Upper lobe of right lung (tissue), 1 donor: Measurements from ENCODE around the gene SLC35F3. TPM values are rescaled to one million over a fixed set of nuclear protein-coding genes. Genes with fewer than 3 reads are reported as not detected.

Source experiments
- ATAC-seq: fragments of 200-7000 bp; cut with Tn5 transposase; one replicate; pipeline ENCODE4 v1.9.1; 2020; ENCODE audit warnings: mild to moderate bottlenecking, moderate library complexity
- DNase-seq: peaks from one replicate; pipeline ENCODE4 v3.0.0-alpha.2; 2020
- H3K27ac ChIP-seq: fragments of 200-600 bp; one replicate; pipeline ENCODE4 v1.8.0; 2022
- H3K27me3 ChIP-seq: fragments of 200-600 bp; one replicate; pipeline ENCODE4 v1.8.0; 2022; ENCODE audit warnings: mild to moderate bottlenecking
- H3K36me3 ChIP-seq: fragments of 200-600 bp; one replicate; pipeline ENCODE4 v1.8.0; 2022
- H3K4me1 ChIP-seq: fragments of 200-600 bp; one replicate; pipeline ENCODE4 v1.8.0; 2022
- H3K4me3 ChIP-seq: fragments of 200-600 bp; one replicate; pipeline ENCODE4 v1.8.0; 2022; ENCODE audit warnings: mild to moderate bottlenecking
- H3K9me3 ChIP-seq: fragments of 200-600 bp; one replicate; pipeline ENCODE4 v1.8.0; 2022
- intact Hi-C: fragments of 100-400 bp; cut with DNase I; formaldehyde crosslinking; loops from one replicate; pipeline ENCODE4 v1.11.0; 2022
- total RNA-seq: library from RNA; stranded (reverse); fragmentation: NEBNext Ultra II Directional; extraction: Animal tissue kit (Norgen Biotek cat#: 25700); gene quantifications from one replicate; pipeline ENCODE4 v1.2.1, GENCODE V29; 2021
- TF ChIP-seq, protein P1 (sequence below): fragments of 200-600 bp; IDR thresholded peaks from one replicate; pipeline ENCODE4 v1.8.0; 2022; ENCODE audit warnings: antibody characterized with exemption
- donor health status: DM: no; HTN: yes; CAD: no; lungs with severe emphysema.

The SLC35F3 gene
- total RNA-seq, 1 donor from 2014 or later = 0.29 TPM

GRCh38 chr1:234315091-234315541, 410.6 kb downstream of the SLC35F3 start:
- intact Hi-C loops = no loop called here
- H3K27me3 ChIP-seq = no peaks in the 10 kb centered on the region
- H3K4me1 ChIP-seq = peaks cover 3% of the 10 kb centered on the region
- TF ChIP-seq, protein P1, sequence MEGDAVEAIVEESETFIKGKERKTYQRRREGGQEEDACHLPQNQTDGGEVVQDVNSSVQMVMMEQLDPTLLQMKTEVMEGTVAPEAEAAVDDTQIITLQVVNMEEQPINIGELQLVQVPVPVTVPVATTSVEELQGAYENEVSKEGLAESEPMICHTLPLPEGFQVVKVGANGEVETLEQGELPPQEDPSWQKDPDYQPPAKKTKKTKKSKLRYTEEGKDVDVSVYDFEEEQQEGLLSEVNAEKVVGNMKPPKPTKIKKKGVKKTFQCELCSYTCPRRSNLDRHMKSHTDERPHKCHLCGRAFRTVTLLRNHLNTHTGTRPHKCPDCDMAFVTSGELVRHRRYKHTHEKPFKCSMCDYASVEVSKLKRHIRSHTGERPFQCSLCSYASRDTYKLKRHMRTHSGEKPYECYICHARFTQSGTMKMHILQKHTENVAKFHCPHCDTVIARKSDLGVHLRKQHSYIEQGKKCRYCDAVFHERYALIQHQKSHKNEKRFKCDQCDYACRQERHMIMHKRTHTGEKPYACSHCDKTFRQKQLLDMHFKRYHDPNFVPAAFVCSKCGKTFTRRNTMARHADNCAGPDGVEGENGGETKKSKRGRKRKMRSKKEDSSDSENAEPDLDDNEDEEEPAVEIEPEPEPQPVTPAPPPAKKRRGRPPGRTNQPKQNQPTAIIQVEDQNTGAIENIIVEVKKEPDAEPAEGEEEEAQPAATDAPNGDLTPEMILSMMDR = no peak
- ATAC-seq = peak; percentile 45
- no peak overlapping the region for H3K27ac ChIP-seq
- no peaks in the 10 kb centered on the region for H3K9me3 ChIP-seq
- H3K4me3 ChIP-seq = no peak overlapping the region
- DNase-seq = no peak
- H3K36me3 ChIP-seq = no peaks in the 10 kb centered on the region

- no peaks in the 10 kb centered on the region for H3K4me1 ChIP-seq
- intact Hi-C loops = no loop called here
- H3K27me3 ChIP-seq = no peaks in the 10 kb centered on the region
- no peak overlapping the region for H3K4me3 ChIP-seq
- H3K36me3 ChIP-seq = no peaks in the 10 kb centered on the region
- DNase-seq (no peak), ATAC-seq (no peak)
- TF ChIP-seq, protein P1 = no peak
- no peaks in the 10 kb centered on the region for H3K9me3 ChIP-seq
- H3K27ac ChIP-seq = no peak overlapping the region
These were observed 411.1 kb downstream of the SLC35F3 start for GRCh38 chr1:234315588-234315987.

DNA sequence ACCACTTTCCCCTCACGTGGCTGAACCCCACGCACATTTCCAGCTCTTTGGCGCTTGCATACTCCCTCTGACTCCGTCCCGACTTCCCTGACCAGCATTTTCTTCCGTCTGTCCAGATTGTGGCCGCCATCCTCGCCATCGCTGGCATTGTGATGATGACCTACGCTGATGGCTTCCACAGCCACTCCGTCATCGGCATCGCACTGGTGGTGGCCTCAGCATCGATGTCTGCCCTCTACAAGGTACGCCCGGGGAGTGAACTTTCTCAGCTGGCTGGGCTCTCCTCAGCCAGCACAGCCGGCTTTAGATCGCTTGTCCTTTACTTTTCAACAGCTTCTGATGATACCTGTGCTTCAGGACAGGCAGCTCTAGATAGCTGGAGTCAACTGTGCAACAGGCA, 412.0 kb downstream of the SLC35F3 start:
- no peak overlapping the region for H3K4me3 ChIP-seq
- no peak for ATAC-seq
- no peaks in the 10 kb centered on the region for H3K27me3 ChIP-seq
- intact Hi-C loops = no loop called here
- H3K9me3 ChIP-seq = no peaks in the 10 kb centered on the region
- DNase-seq = no peak
- no peaks in the 10 kb centered on the region for H3K36me3 ChIP-seq
- no peaks in the 10 kb centered on the region for H3K4me1 ChIP-seq
- H3K27ac ChIP-seq = no peak overlapping the region
- TF ChIP-seq, protein P1 = no peak

DNA sequence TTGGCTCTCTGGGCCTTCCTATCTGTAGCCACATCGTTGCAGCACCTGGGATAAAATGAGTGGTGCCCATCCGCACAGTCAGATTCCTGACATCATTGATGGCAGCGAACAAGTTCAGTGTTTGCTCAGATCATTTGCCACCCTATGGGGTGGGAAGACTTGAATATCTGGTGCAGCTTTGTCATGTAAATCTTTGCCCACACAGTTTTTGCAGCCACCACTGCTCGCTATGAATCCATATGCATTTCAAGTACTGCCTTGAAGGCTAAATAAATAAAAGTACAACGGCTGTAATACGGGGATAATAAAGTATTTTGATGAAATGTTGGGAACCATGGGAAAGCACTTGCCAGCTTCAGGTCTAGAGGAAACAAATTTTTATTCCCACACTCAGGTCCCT, 412.5 kb downstream of the SLC35F3 start:
- intact Hi-C loops = no loop called here
- ATAC-seq (no peak), DNase-seq (no peak)
- Histone ChIP-seq H3K27ac (no peak overlapping the region), H3K4me3 (no peak overlapping the region), H3K4me1 (no peaks in the 10 kb centered on the region), H3K27me3 (no peaks in the 10 kb centered on the region), H3K36me3 (no peaks in the 10 kb centered on the region), H3K9me3 (no peaks in the 10 kb centered on the region)
- TF ChIP-seq, protein P1 = no peak

DNA sequence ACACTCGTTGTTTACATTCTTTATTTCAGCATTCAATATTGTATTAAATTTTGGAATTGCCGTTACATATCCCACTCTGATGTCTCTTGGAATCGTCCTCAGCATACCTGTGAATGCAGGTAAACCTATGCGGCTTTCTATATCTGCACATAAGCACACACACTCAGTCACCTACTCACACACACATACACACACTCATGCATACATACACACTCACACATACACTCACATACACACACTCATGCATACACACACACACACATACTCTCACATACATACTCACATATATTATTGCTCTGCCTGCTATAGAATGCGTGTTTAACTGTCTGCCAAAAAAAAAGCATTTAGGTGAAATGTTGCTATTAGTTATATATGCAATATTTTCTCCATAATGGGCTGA, 415.6 kb downstream of the SLC35F3 start:
- TF ChIP-seq, protein P1 = no peak
- no peaks in the 10 kb centered on the region for H3K9me3 ChIP-seq
- no peaks in the 10 kb centered on the region for H3K4me1 ChIP-seq
- no peaks in the 10 kb centered on the region for H3K27me3 ChIP-seq
- ATAC-seq = no peak
- no peak overlapping the region for H3K4me3 ChIP-seq
- intact Hi-C loops = no loop called here
- no peaks in the 10 kb centered on the region for H3K36me3 ChIP-seq
- H3K27ac ChIP-seq = no peak overlapping the region
- no peak for DNase-seq

DNA sequence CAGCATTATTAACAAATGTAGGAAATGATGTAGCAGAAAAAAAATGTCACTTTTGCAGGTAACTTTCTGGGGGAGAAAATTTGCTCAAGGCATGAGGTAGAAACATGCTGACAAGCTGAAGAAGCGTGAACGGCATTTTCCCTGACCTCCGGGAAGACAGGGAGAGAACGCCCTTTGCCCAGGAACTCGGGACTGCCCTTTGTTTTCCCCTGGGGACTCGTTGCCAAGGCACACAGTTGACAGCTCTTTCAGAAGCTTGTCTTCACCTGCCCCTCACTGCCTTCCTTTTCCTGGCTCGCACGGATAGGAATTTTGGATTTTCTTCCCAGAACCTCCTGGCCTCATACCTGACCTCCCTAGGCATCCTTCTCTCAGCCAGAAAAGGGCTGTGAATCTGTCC, 416.1 kb downstream of the SLC35F3 start:
- no peak for ATAC-seq
- Histone ChIP-seq H3K4me3 (no peak overlapping the region), H3K4me1 (no peaks in the 10 kb centered on the region), H3K27me3 (no peaks in the 10 kb centered on the region), H3K9me3 (no peaks in the 10 kb centered on the region), H3K27ac (no peak overlapping the region), H3K36me3 (no peaks in the 10 kb centered on the region)
- no peak for DNase-seq
- TF ChIP-seq, protein P1 = no peak
- intact Hi-C loops = no loop called here
